Peyer's patch (tissue), 4 donors: Measurements from ENCODE around the gene VEGFD. TPM values are rescaled to one million over a fixed set of nuclear protein-coding genes. Genes with fewer than 3 reads are reported as not detected.
A peak's percentile ranks its signal among the peaks of the same experiment; 100 is the strongest.

ENCODE experiments used
- DNase-seq, 3 donors: peaks; one replicate each; pipeline ENCODE4 v3.0.0-alpha.2; 2017 to 2019
- H3K27ac ChIP-seq, 4 donors: fragments of 200-600 bp; sonication (generic); one replicate each; pipeline ENCODE4 v1.5.1; 2016 to 2019
- H3K27me3 ChIP-seq, 2 donors: fragments of 200-600 bp; sonication (generic); one replicate each; pipeline ENCODE4 v1.5.1; 2019
- H3K36me3 ChIP-seq, 3 donors: fragments of 200-600 bp; sonication (generic); one replicate each; pipeline ENCODE4 v1.5.1; 2016 to 2019
- H3K4me1 ChIP-seq, 4 donors: fragments of 200-600 bp; sonication (generic); one replicate each; pipeline ENCODE4 v1.5.1; 2016 to 2019
- H3K4me3 ChIP-seq, 4 donors: fragments of 200-600 bp; sonication (generic); 1 replicate in 3 of 4; 2 replicates in 1 of 4; pipeline ENCODE4 v1.5.1; 2016 to 2019; ENCODE audit warnings: mild to moderate bottlenecking in 1 of 4
- H3K9me3 ChIP-seq, 4 donors: fragments of 200-600 bp; sonication (generic); one replicate each; pipeline ENCODE4 v1.5.1; 2016 to 2019; ENCODE audit warnings: mild to moderate bottlenecking in 1 of 4
- CTCF ChIP-seq, 6 experiments: fragments of 450-650 bp in 4 of 6; fragments of 200-600 bp in 2 of 6; sonication (generic) in 1 of 6; IDR thresholded peaks; one replicate each; pipeline ENCODE4 v1.5.1; 2017 to 2019; ENCODE audit warnings: antibody characterized with exemption in 6 of 6, mild to moderate bottlenecking in 3 of 6, moderate library complexity in 1 of 6
- POLR2A ChIP-seq, 2 donors: fragments of 450-650 bp; IDR thresholded peaks; one replicate each; pipeline ENCODE4 v1.5.1; 2017; ENCODE audit warnings: antibody characterized with exemption in 2 of 2, mild to moderate bottlenecking in 2 of 2, moderate library complexity in 2 of 2
- total RNA-seq, 4 donors: library from RNA; depleted of rRNA; stranded (reverse); fragments of >200 nt; gene quantifications; one replicate each; pipeline ENCODE4 v1.1.0, GENCODE V29; 2016

VEGFD gene
- total RNA-seq, 4 donors from 2014 or later, result 1.9 to 3.4 TPM; not detected in 2

GRCh38 chrX:15298201-15298600 lies 86.0 kb downstream of the VEGFD start:
- H3K4me1 ChIP-seq, result no peaks in the 10 kb centered on the region
- H3K4me3 ChIP-seq, result no peak overlapping the region
- DNase-seq, result no peak
- peak overlapping the region in 2 of 4 donors; percentile 8 to 48 for H3K27ac ChIP-seq
- H3K9me3 ChIP-seq, result no peaks in the 10 kb centered on the region
- no peaks in the 10 kb centered on the region for H3K36me3 ChIP-seq
- H3K27me3 ChIP-seq, result no peaks in the 10 kb centered on the region
- TF ChIP-seq POLR2A (IDR thresholded peaks at IDR 0.05), result no peak
- TF ChIP-seq CTCF (IDR thresholded peaks at IDR 0.05), result no peak

Other genes starting within 250 kb of the VEGFD start
- gene ASB9, start 114.3 kb downstream of the VEGFD start, total RNA-seq, result 1 to 10 TPM in 2 of 4 donors, not detected in 2; 1.1 to 2.1 TPM
- not detected for gene ASB11, start 68.8 kb downstream of the VEGFD start, total RNA-seq
- 10 to 100 TPM in 2 of 4 donors, 1 to 10 TPM in 2; 3.9 to 14.9 (median 10.6) TPM for gene PIGA, start 48.9 kb downstream of the VEGFD start, total RNA-seq
- gene PIR, start 108.9 kb upstream of the VEGFD start, total RNA-seq, result 10 to 100 TPM in 2 of 4 donors, 1 to 10 TPM in 2; 5.7 to 23.1 (median 15.8) TPM
- 1 to 10 TPM; 2.5 to 5.8 (median 4.0) TPM for gene BMX, start 116.4 kb upstream of the VEGFD start, total RNA-seq
- gene ACE2, start 216.5 kb upstream of the VEGFD start, total RNA-seq, result 100 to 1,000 TPM in 3 of 4 donors, 1 to 10 TPM in 1; 2.5 to 457 (median 180) TPM